NCI-H1048 (cell line): Measurements from ENCODE around the gene TECTA.
"Not testable (repeated sequence)": the region's sequence is repeated elsewhere in the genome, so short reads cannot be mapped to it uniquely, and the experiment has no call there.

Experiments
- DNase-seq: peaks from one replicate; lab custom pipeline; 2025; lab: John Stamatoyannopoulos, UW

The TECTA gene

GRCh38 chr11:121229495-121230215 lies 128.6 kb downstream of the TECTA start:
- DNase-seq = peak; percentile 10

GRCh38 chr11:121231576-121232278 lies 130.7 kb downstream of the TECTA start:
- DNase-seq = no peak

- no peak for DNase-seq
These were observed 134.0 kb downstream of the TECTA start for GRCh38 chr11:121235057-121235456.

GRCh38 chr11:121236115-121237001 lies 135.3 kb downstream of the TECTA start:
- no peak for DNase-seq

GRCh38 chr11:121237247-121237646 lies 136.2 kb downstream of the TECTA start:
- DNase-seq = not testable (repeated sequence)

- DNase-seq = no peak
These were observed 136.9 kb downstream of the TECTA start for GRCh38 chr11:121237686-121238658.

- DNase-seq = no peak
These were observed 137.9 kb downstream of the TECTA start for GRCh38 chr11:121238956-121239355.

GRCh38 chr11:121240001-121240400 lies 139.0 kb downstream of the TECTA start:
- DNase-seq = not testable (repeated sequence)

GRCh38 chr11:121240650-121241303 lies 139.7 kb downstream of the TECTA start:
- no peak for DNase-seq
